ACHN (cell line): ENCODE measurements around the gene TRIM46.

Experiments used
- DNase-seq: peaks from one replicate; pipeline ENCODE4 v3.0.0-alpha.2; 2015
- in situ Hi-C: cut with HindIII; loops from 2 replicates; pipeline ENCODE4 v1.10.0; 2017; ENCODE audit warnings: low sequenced_read_pairs, low pct_ligation_motif_present, low pct_unique_long_range_greater_than_20kb

The TRIM46 gene

GRCh38 chr1:155196103-155196892 is 22.6 kb downstream of the TRIM46 start:
- in situ Hi-C loops = no loop called here
- no peak for DNase-seq

- no peak for DNase-seq
- in situ Hi-C loops = no loop called here
Measured at GRCh38 chr1:155196893-155197638, 23.4 kb downstream of the TRIM46 start.

GRCh38 chr1:155197901-155198546 is 24.4 kb downstream of the TRIM46 start:
- DNase-seq = no peak
- in situ Hi-C loops = no loop called here

- no peak for DNase-seq
- in situ Hi-C loops = no loop called here
Measured at GRCh38 chr1:155198547-155198906, 24.9 kb downstream of the TRIM46 start.

GRCh38 chr1:155199792-155200191 is 26.1 kb downstream of the TRIM46 start:
- in situ Hi-C loops = no loop called here
- no peak for DNase-seq

- in situ Hi-C loops = no loop called here
- no peak for DNase-seq
Measured at GRCh38 chr1:155200920-155201319, 27.3 kb downstream of the TRIM46 start.

- DNase-seq = no peak
- in situ Hi-C loops = no loop called here
Measured at GRCh38 chr1:155202198-155202597, 28.5 kb downstream of the TRIM46 start.

- no peak for DNase-seq
- in situ Hi-C loops = no loop called here
Measured at GRCh38 chr1:155202731-155203515, 29.3 kb downstream of the TRIM46 start.

GRCh38 chr1:155205035-155205434 is 31.4 kb downstream of the TRIM46 start:
- in situ Hi-C loops = no loop called here
- DNase-seq = no peak

GRCh38 chr1:155205969-155206593 is 32.4 kb downstream of the TRIM46 start:
- no peak for DNase-seq
- in situ Hi-C loops = no loop called here

GRCh38 chr1:155206891-155207805 is 33.5 kb downstream of the TRIM46 start:
- in situ Hi-C loops = no loop called here
- peak; percentile 88 for DNase-seq

GRCh38 chr1:155207806-155208540 is 34.3 kb downstream of the TRIM46 start, which contains the start of gene THBS3:
Gene THBS3, minus strand, starts transcription at chr1:155207897. Its CDS starts 21 bp downstream, at chr1:155207876.
- in situ Hi-C loops = no loop called here
- peak; percentile 62 for DNase-seq

- in situ Hi-C loops = no loop called here
- peak; percentile 86 for DNase-seq
Measured at GRCh38 chr1:155208541-155209311, 35.1 kb downstream of the TRIM46 start, which contains the start of gene MTX1. Gene MTX1, plus strand, starts transcription at chr1:155208695. Its CDS starts 110 bp downstream, at chr1:155208805.

- DNase-seq = no peak
- in situ Hi-C loops = no loop called here
Measured at GRCh38 chr1:155209312-155209721, 35.7 kb downstream of the TRIM46 start.

- in situ Hi-C loops = no loop called here
Measured at GRCh38 chr1:155210314-155211104, 36.9 kb downstream of the TRIM46 start.

More at GRCh38 chr1:155210314-155211104, 36.9 kb downstream of the TRIM46 start:
- DNase-seq = no peak
